NCI-H524 treated with DMSO at 0.1 percent for 48 hours (cell line): ENCODE measurements around the gene MMP2.

Experiments used
- DNase-seq: peaks from one replicate; lab custom pipeline; 2025; lab: John Stamatoyannopoulos, UW

MMP2 gene

GRCh38 chr16:55494994-55495421 is 16.0 kb downstream of the MMP2 start:
- DNase-seq = no peak

GRCh38 chr16:55495616-55496289 is 16.8 kb downstream of the MMP2 start:
- DNase-seq = no peak

- DNase-seq = no peak
These were observed 17.6 kb downstream of the MMP2 start for GRCh38 chr16:55496509-55497145.

- DNase-seq = no peak
These were observed 18.6 kb downstream of the MMP2 start for GRCh38 chr16:55497558-55497957.

- no peak for DNase-seq
These were observed 19.1 kb downstream of the MMP2 start for GRCh38 chr16:55498101-55498500.

GRCh38 chr16:55499281-55499680 is 20.3 kb downstream of the MMP2 start:
- no peak for DNase-seq

- no peak for DNase-seq
These were observed 21.0 kb downstream of the MMP2 start for GRCh38 chr16:55499951-55500529.

- no peak for DNase-seq
These were observed 21.6 kb downstream of the MMP2 start for GRCh38 chr16:55500530-55501011.

GRCh38 chr16:55501549-55502322 is 22.7 kb downstream of the MMP2 start:
- DNase-seq = no peak

- DNase-seq = no peak
These were observed 23.9 kb downstream of the MMP2 start for GRCh38 chr16:55502801-55503366.

GRCh38 chr16:55503726-55504550 is 24.9 kb downstream of the MMP2 start:
- DNase-seq = no peak

- no peak for DNase-seq
These were observed 26.5 kb downstream of the MMP2 start for GRCh38 chr16:55505333-55506015.

GRCh38 chr16:55506083-55506482 is 27.1 kb downstream of the MMP2 start:
- DNase-seq = no peak

GRCh38 chr16:55506708-55507107 is 27.7 kb downstream of the MMP2 start:
- no peak for DNase-seq

- DNase-seq = no peak
These were observed 29.4 kb downstream of the MMP2 start for GRCh38 chr16:55508271-55508921.

GRCh38 chr16:55508941-55509931 is 30.2 kb downstream of the MMP2 start, which contains the start of gene LPCAT2:
Gene LPCAT2 (plus strand): TSS chr16:55509072. CDS start chr16:55509182, 110 bp downstream.
- DNase-seq = no peak

- DNase-seq = no peak
These were observed 31.3 kb downstream of the MMP2 start for GRCh38 chr16:55510185-55510805.

GRCh38 chr16:55512941-55513340 is 33.9 kb downstream of the MMP2 start:
- DNase-seq = no peak
